IMR-90 (cell line): ENCODE results near the gene MAML3. TPM values are rescaled to one million over a fixed set of nuclear protein-coding genes. Genes with fewer than 3 reads are reported as not detected.

ENCODE experiments used
- ATAC-seq: fragments of 200-7000 bp; cut with Tn5 transposase; 2 replicates; pipeline ENCODE4 v1.9.1; 2020; ENCODE audit warnings: low read depth, mild to moderate bottlenecking, moderate library complexity
- BruUV-seq: library from RNA; stranded (reverse); fragments of 400-500 nt; replicated peaks from 2 replicates; lab custom pipeline; 2021; lab: Mats Ljungman, UMichigan
- CTCF ChIA-PET: fragments of 300-600 bp; formaldehyde crosslinking; extraction: SDS; loops from one replicate; lab custom pipeline; 2021; ENCODE audit warnings: antibody characterized with exemption; lab: Yijun Ruan, JAX
- POLR2A ChIA-PET: fragments of 300-600 bp; sonication (Branson Sonifier 250); formaldehyde crosslinking; loops from one replicate; lab custom pipeline; 2022; ENCODE audit warnings: antibody characterized with exemption; ENCODE audit not compliant: unreplicated experiment; lab: Charles Lee
- DNase-seq: peaks from one replicate; pipeline ENCODE4 v3.0.0; 2013
- H2AFZ ChIP-seq: replicated peaks from 2 replicates; pipeline ENCODE3; 2013; ENCODE audit warnings: low read length, mild to moderate bottlenecking; ENCODE audit not compliant: poor library complexity
- H2AK5ac ChIP-seq: 2 replicates; pipeline ENCODE4 v1.6.1; 2013; ENCODE audit warnings: low read depth, low read length, inconsistent platforms
- H2AK9ac ChIP-seq: replicated peaks from 2 replicates; pipeline ENCODE3; 2013; ENCODE audit warnings: mild to moderate bottlenecking, low read depth, low read length, moderate library complexity; ENCODE audit not compliant: poor library complexity
- H2BK120ac ChIP-seq: 2 replicates; pipeline ENCODE4 v1.6.1; 2013; ENCODE audit warnings: low read depth, low read length, inconsistent platforms
- H2BK15ac ChIP-seq: 3 replicates; pipeline ENCODE4 v1.6.1; 2013; ENCODE audit warnings: low read depth, low read length, inconsistent platforms
- H2BK20ac ChIP-seq: 2 replicates; pipeline ENCODE4 v1.6.1; 2013; ENCODE audit warnings: low read depth, mild to moderate bottlenecking, inconsistent platforms, low read length, moderate library complexity
- H2BK5ac ChIP-seq: 2 replicates; pipeline ENCODE4 v1.6.1; 2013; ENCODE audit warnings: mild to moderate bottlenecking, low read depth, low read length, inconsistent platforms; ENCODE audit not compliant: poor library complexity, severe bottlenecking
- H3K14ac ChIP-seq: replicated peaks from 2 replicates; pipeline ENCODE4 v1.6.1; 2013; ENCODE audit warnings: low read depth, low read length, inconsistent platforms
- H3K18ac ChIP-seq: 2 replicates; pipeline ENCODE4 v1.6.1; 2013; ENCODE audit warnings: low read depth, low read length, control low read depth
- H3K23ac ChIP-seq: 2 replicates; pipeline ENCODE4 v1.6.1; 2013; ENCODE audit warnings: low read depth, low read length, inconsistent platforms
- H3K27ac ChIP-seq: 2 replicates; pipeline ENCODE4 v1.5.1; 2013; ENCODE audit warnings: mild to moderate bottlenecking, control low read depth, low read length; ENCODE audit not compliant: insufficient read depth
- H3K27me3 ChIP-seq: 2 replicates; pipeline ENCODE4 v1.6.1; 2013; ENCODE audit warnings: low read length; ENCODE audit not compliant: control insufficient read depth, insufficient read depth
- H3K36me3 ChIP-seq: 2 replicates; pipeline ENCODE4 v1.6.1; 2013; ENCODE audit warnings: low read length, mixed read lengths; ENCODE audit not compliant: control insufficient read depth, insufficient read depth
- H3K4ac ChIP-seq: 2 replicates; pipeline ENCODE4 v1.6.1; 2013; ENCODE audit warnings: low read depth, low read length, inconsistent platforms
- H3K4me1 ChIP-seq: 2 replicates; pipeline ENCODE4 v1.6.1; 2013; ENCODE audit warnings: low read length, mixed read lengths; ENCODE audit not compliant: control insufficient read depth, insufficient read depth
- H3K4me2 ChIP-seq: 2 replicates; pipeline ENCODE4 v1.6.1; 2013; ENCODE audit warnings: low read depth, mild to moderate bottlenecking, control low read depth, low read length, moderate library complexity
- H3K4me3 ChIP-seq: 2 replicates; pipeline ENCODE4 v1.5.1; 2013; ENCODE audit warnings: low read depth, mild to moderate bottlenecking, control low read depth, low read length, moderate library complexity; ENCODE audit not compliant: insufficient read depth
- H3K56ac ChIP-seq: 2 replicates; pipeline ENCODE4 v1.6.1; 2013; ENCODE audit warnings: low read length, inconsistent platforms; ENCODE audit not compliant: insufficient read depth; ENCODE audit errors: extremely low read depth
- H3K79me1 ChIP-seq, 2 experiments: 2 replicates each; pipeline ENCODE4 v1.6.1; 2013; ENCODE audit warnings: low read length in 2 of 2, inconsistent platforms in 1 of 2, low read depth in 1 of 2
- H3K9ac ChIP-seq: 2 replicates; pipeline ENCODE4 v1.6.1; 2013; ENCODE audit warnings: low read depth, low read length, control low read depth
- H3K9me1 ChIP-seq: 2 replicates; pipeline ENCODE4 v1.6.1; 2013; ENCODE audit warnings: low read length, inconsistent platforms; ENCODE audit not compliant: insufficient read depth
- H3K9me3 ChIP-seq: 2 replicates; pipeline ENCODE4 v1.6.1; 2013; ENCODE audit warnings: low read length; ENCODE audit not compliant: control insufficient read depth, insufficient read depth
- H4K20me1 ChIP-seq: 2 replicates; pipeline ENCODE4 v1.6.1; 2013; ENCODE audit warnings: low read length, inconsistent platforms; ENCODE audit not compliant: insufficient read depth
- H4K5ac ChIP-seq: 2 replicates; pipeline ENCODE4 v1.6.1; 2013; ENCODE audit warnings: mild to moderate bottlenecking, low read depth, low read length, control low read depth
- H4K8ac ChIP-seq, 2 experiments: 2 replicates each; pipeline ENCODE4 v1.6.1; 2013; ENCODE audit warnings: low read depth in 2 of 2, low read length in 2 of 2, control low read depth in 1 of 2, inconsistent platforms in 1 of 2
- H4K91ac ChIP-seq: 2 replicates; pipeline ENCODE4 v1.6.1; 2013; ENCODE audit warnings: low read depth, low read length, inconsistent platforms; ENCODE audit not compliant: insufficient read depth
- CEBPB ChIP-seq: IDR thresholded peaks from 2 replicates; pipeline ENCODE4 v1.6.1; 2012; ENCODE audit warnings: low read depth, low read length, improper control_type of control experiment
- CHD1 ChIP-seq: IDR thresholded peaks from 2 replicates; pipeline ENCODE4 v1.6.1; 2012; ENCODE audit warnings: low read depth, low read length, improper control_type of control experiment
- FOS ChIP-seq: fragments of 150-350 bp; IDR thresholded peaks from 2 replicates; pipeline ENCODE4 v1.6.1; 2016; ENCODE audit warnings: low read depth, low read length
- MXI1 ChIP-seq: IDR thresholded peaks from 2 replicates; pipeline ENCODE4 v1.6.1; 2012; ENCODE audit warnings: low read depth, mild to moderate bottlenecking, low read length, moderate library complexity, borderline replicate concordance
- WGBS, 2 experiments: methylation state at CpG; one replicate each; pipeline versions ENCODE4 v1.1.5 to v1.1.7; 2013; ENCODE audit warnings: missing lambda C conversion rate in 2 of 2; ENCODE audit not compliant: insufficient read length in 1 of 2; ENCODE audit errors: extremely low coverage in 2 of 2; 5-methylcytosine and 5-hydroxymethylcytosine counted together
- dilution Hi-C: fragments of 300-500 bp; cut with HindIII; formaldehyde crosslinking; loops from one replicate; pipeline ENCODE4 v1.14.3; 2018; ENCODE audit warnings: low sequenced_read_pairs; ENCODE audit not compliant: unreplicated experiment
- in situ Hi-C: fragments of 300-500 bp; cut with MboI; formaldehyde crosslinking; loops from 3 replicates; pipeline ENCODE4 v1.14.3; 2019; ENCODE audit warnings: low sequenced_read_pairs, inconsistent platforms, mixed read lengths
- intact Hi-C: fragments of 100-400 bp; cut with micrococcal nuclease; formaldehyde crosslinking; loops from 2 replicates; pipeline ENCODE4 v1.10.0; 2022
- polyA plus RNA-seq, 3 experiments: library from polyadenylated mRNA; depleted of rRNA; stranded (reverse); fragments of >200 nt; gene quantifications; 2 replicates each; pipeline ENCODE4 v1.2.3, GENCODE V29; 2012; ENCODE audit warnings: low replicate concordance in 1 of 3
- total RNA-seq: library from RNA; depleted of rRNA; stranded (reverse); fragments of >200 nt; gene quantifications from 2 replicates; pipeline ENCODE4 v1.2.3, GENCODE V29; 2012
- TF ChIP-seq, protein P1 (sequence below): conservative IDR thresholded peaks from 2 replicates; pipeline ENCODE4 v1.5.1; 2012; ENCODE audit warnings: mild to moderate bottlenecking, low read depth, low read length, improper control_type of control experiment

MAML3 gene
- total and polyA plus RNA-seq, 2 of the 4 experiments (the other 2 are of a cell fraction), result 0.90 to 1.7 TPM

DNA sequence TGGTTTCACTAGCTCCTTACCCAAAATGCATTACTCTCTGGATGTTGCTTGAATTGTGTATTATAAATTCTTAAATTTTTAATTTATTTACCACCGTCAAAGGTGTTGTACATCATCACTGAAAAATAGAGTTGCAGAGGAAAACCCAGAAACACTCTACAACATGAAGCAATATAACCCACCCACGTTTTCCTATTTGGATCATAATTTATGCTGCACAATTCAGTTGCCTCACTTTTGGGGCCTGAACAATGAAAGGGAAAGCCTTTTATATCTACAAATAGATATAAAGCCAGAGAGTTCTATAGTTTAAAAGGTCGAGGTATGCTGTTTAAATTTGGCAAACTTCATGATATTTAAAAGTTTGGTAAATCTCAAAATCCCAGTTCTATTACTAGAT lies 372.9 kb downstream of the MAML3 start:
- Histone ChIP-seq H3K27ac (no peak overlapping the region), H2BK20ac (no peak overlapping the region), H4K91ac (no peak overlapping the region), H3K23ac (no peak overlapping the region), H3K4me2 (no peak overlapping the region), H4K8ac (no peak overlapping the region), H3K9me1 (no peaks in the 10 kb centered on the region), H3K9ac (no peak overlapping the region), H3K14ac (no peak overlapping the region), H2AFZ (no peak overlapping the region), H3K4me3 (no peak overlapping the region), H3K4ac (no peak overlapping the region), H3K56ac (no peak overlapping the region), H3K36me3 (no peaks in the 10 kb centered on the region), H4K5ac (no peak overlapping the region), H3K9me3 (no peaks in the 10 kb centered on the region), H3K4me1 (no peaks in the 10 kb centered on the region), H2AK5ac (no peak overlapping the region), H2AK9ac (no peak overlapping the region), H2BK15ac (no peak overlapping the region), H3K27me3 (no peaks in the 10 kb centered on the region), H4K20me1 (no peaks in the 10 kb centered on the region), H3K18ac (no peak overlapping the region), H3K79me1 (no peaks in the 10 kb centered on the region), H2BK120ac (no peak overlapping the region), H2BK5ac (no peak overlapping the region)
- TF ChIP-seq, protein P1, sequence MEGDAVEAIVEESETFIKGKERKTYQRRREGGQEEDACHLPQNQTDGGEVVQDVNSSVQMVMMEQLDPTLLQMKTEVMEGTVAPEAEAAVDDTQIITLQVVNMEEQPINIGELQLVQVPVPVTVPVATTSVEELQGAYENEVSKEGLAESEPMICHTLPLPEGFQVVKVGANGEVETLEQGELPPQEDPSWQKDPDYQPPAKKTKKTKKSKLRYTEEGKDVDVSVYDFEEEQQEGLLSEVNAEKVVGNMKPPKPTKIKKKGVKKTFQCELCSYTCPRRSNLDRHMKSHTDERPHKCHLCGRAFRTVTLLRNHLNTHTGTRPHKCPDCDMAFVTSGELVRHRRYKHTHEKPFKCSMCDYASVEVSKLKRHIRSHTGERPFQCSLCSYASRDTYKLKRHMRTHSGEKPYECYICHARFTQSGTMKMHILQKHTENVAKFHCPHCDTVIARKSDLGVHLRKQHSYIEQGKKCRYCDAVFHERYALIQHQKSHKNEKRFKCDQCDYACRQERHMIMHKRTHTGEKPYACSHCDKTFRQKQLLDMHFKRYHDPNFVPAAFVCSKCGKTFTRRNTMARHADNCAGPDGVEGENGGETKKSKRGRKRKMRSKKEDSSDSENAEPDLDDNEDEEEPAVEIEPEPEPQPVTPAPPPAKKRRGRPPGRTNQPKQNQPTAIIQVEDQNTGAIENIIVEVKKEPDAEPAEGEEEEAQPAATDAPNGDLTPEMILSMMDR, result no peak
- no peak for TF ChIP-seq FOS
- no peak for TF ChIP-seq CHD1
- no peak for TF ChIP-seq CEBPB
- no peak for TF ChIP-seq MXI1
- WGBS, 2 experiments, result no CpG with 5 or more reads among the region's 3 CpGs
- DNase-seq (no peak), ATAC-seq (no peak)
- CTCF ChIA-PET, result no interaction called here
- POLR2A ChIA-PET, result interaction anchor here (0.7 kb wide), 1 partner anchor 18 kb away, joined by 3 read pairs; no protein-coding TSS in a partner anchor
- dilution Hi-C loops, result no loop called here
- in situ Hi-C loops, result no loop called here
- intact Hi-C loops, result no loop called here
- BruUV-seq, result no TSS peak
